ENCODE data around the gene DDRGK1.

Gene DDRGK1

DNA sequence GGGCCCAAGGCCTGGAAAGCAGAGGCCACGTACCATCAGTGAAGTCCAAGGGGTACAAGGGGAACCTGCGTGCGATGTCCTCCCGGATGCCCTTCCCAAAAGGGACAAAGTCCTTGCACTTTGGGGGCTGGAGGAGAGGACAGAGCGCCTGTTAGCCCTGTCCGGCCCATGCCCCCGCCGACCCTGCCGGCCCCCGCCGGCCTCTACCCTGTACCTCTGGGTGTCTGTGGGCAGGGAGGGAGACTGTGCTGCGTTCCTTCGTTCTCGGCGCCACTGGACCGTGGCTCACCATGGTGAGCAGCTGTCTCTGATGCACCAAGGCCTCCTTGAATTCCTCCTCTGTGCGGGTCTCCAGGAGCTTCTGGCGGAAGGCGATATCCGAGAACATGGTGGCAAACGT, 26.6 kb upstream of the DDRGK1 start:
- Histone ChIP-seq H3F3A (ENCODE audit: control insufficient read depth, insufficient read depth) (no peaks in the 10 kb centered on the region), H3K27me3 (ENCODE audit: control insufficient read depth, low read length) (peaks cover 6% of the 10 kb centered on the region)

DNA sequence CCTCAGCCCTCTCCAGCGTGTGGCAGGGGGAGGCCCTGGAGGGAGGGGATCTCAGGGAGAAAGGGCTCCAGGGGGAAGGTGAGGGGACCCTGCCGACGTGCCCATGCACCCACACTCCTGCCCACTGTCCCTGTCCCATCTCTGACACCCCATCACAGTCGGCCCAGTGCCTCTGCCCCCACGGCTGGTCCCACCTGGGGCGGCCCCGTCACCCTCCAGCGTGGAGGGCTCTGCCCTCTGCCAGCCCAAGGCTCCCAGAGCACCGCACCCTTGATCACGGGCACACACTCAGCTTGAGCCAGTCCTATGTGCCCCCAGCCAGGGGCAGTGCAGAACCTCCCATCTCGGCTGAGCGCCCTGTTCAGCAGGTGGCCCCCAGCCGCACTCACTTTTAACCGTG, 25.3 kb upstream of the DDRGK1 start:
- no peaks in the 10 kb centered on the region for H3K9me2 ChIP-seq (replicated peaks; ENCODE audit: control insufficient read depth, low read length)
- TF ChIP-seq EZH2phosphoT487 (IDR thresholded peaks at IDR 0.05; ENCODE audit: borderline replicate concordance, low read length) = no peak
- TF ChIP-seq, protein P1, sequence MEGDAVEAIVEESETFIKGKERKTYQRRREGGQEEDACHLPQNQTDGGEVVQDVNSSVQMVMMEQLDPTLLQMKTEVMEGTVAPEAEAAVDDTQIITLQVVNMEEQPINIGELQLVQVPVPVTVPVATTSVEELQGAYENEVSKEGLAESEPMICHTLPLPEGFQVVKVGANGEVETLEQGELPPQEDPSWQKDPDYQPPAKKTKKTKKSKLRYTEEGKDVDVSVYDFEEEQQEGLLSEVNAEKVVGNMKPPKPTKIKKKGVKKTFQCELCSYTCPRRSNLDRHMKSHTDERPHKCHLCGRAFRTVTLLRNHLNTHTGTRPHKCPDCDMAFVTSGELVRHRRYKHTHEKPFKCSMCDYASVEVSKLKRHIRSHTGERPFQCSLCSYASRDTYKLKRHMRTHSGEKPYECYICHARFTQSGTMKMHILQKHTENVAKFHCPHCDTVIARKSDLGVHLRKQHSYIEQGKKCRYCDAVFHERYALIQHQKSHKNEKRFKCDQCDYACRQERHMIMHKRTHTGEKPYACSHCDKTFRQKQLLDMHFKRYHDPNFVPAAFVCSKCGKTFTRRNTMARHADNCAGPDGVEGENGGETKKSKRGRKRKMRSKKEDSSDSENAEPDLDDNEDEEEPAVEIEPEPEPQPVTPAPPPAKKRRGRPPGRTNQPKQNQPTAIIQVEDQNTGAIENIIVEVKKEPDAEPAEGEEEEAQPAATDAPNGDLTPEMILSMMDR (IDR thresholded peaks at IDR 0.05; ENCODE audit: low read depth, low read length, poor library complexity, severe bottlenecking) = no peak
- H3K27ac ChIP-seq (ENCODE audit: low read depth, low read length) = no peak overlapping the region
- H3K4me1 ChIP-seq (ENCODE audit: control insufficient read depth, low read length) = no peaks in the 10 kb centered on the region
- no peaks in the 10 kb centered on the region for H3K27me3 ChIP-seq (ENCODE audit: control insufficient read depth, low read length)
- no peaks in the 10 kb centered on the region for H3K9me3 ChIP-seq (ENCODE audit: control insufficient read depth, insufficient read depth, low read length)
- no peaks in the 10 kb centered on the region for H4K20me1 ChIP-seq (ENCODE audit: control insufficient read depth, insufficient read depth, low read depth, low read length)
- H3K36me3 ChIP-seq (ENCODE audit: control insufficient read depth, low read length) = no peaks in the 10 kb centered on the region
- no peaks in the 10 kb centered on the region for H3F3A ChIP-seq (ENCODE audit: control insufficient read depth, insufficient read depth)
- H3K4me2 ChIP-seq (ENCODE audit: low read length) = no peak overlapping the region
- H3K4me3 ChIP-seq (ENCODE audit: low read length) = no peak overlapping the region
- no peaks in the 10 kb centered on the region for H3K79me2 ChIP-seq (ENCODE audit: control insufficient read depth, low read length)

More for the DNA sequence above, 26.6 kb upstream of the DDRGK1 start:
- Histone ChIP-seq H3K9me3 (ENCODE audit: control insufficient read depth, insufficient read depth, low read length) (no peaks in the 10 kb centered on the region), H3K4me1 (ENCODE audit: control insufficient read depth, low read length) (no peaks in the 10 kb centered on the region), H3K27ac (ENCODE audit: low read depth, low read length) (no peak overlapping the region), H3K4me2 (ENCODE audit: low read length) (no peak overlapping the region), H3K79me2 (ENCODE audit: control insufficient read depth, low read length) (no peaks in the 10 kb centered on the region), H4K20me1 (ENCODE audit: control insufficient read depth, insufficient read depth, low read depth, low read length) (no peaks in the 10 kb centered on the region), H3K9me2 (replicated peaks; ENCODE audit: control insufficient read depth, low read length) (no peaks in the 10 kb centered on the region), H3K36me3 (ENCODE audit: control insufficient read depth, low read length) (no peaks in the 10 kb centered on the region), H3K4me3 (ENCODE audit: low read length) (no peak overlapping the region)
- TF ChIP-seq, protein P1 (IDR thresholded peaks at IDR 0.05; ENCODE audit: low read depth, low read length, poor library complexity, severe bottlenecking) = no peak
- TF ChIP-seq EZH2phosphoT487 (IDR thresholded peaks at IDR 0.05; ENCODE audit: borderline replicate concordance, low read length) = no peak

DNA sequence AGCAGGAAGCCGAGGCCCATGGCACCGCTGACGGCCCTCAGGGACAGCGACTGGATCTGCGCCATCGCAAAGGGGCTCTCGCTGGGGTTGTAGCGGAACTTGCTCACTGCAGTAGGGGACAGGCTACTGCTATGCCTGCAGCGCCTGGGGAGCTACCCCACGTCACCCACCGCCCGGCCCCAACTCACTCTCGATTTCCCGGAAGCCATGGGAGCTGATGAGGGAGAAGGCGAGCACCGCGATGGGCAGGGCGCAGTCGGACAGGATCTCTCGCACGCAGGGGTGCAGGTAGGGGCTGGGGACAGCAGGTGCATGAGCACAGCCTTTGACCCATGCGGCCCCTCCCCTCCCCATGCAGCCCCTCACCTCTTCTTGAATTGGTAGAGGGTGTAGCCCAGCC, 24.7 kb upstream of the DDRGK1 start:
- Histone ChIP-seq H3K4me2 (ENCODE audit: low read length) (no peak overlapping the region), H3K9me3 (ENCODE audit: control insufficient read depth, insufficient read depth, low read length) (no peaks in the 10 kb centered on the region), H3K36me3 (ENCODE audit: control insufficient read depth, low read length) (no peaks in the 10 kb centered on the region), H3K4me1 (ENCODE audit: control insufficient read depth, low read length) (no peaks in the 10 kb centered on the region), H3K27me3 (ENCODE audit: control insufficient read depth, low read length) (no peaks in the 10 kb centered on the region), H3K9me2 (replicated peaks; ENCODE audit: control insufficient read depth, low read length) (no peaks in the 10 kb centered on the region), H4K20me1 (ENCODE audit: control insufficient read depth, insufficient read depth, low read depth, low read length) (no peaks in the 10 kb centered on the region), H3K27ac (ENCODE audit: low read depth, low read length) (no peak overlapping the region), H3K4me3 (ENCODE audit: low read length) (no peak overlapping the region), H3K79me2 (ENCODE audit: control insufficient read depth, low read length) (no peaks in the 10 kb centered on the region), H3F3A (ENCODE audit: control insufficient read depth, insufficient read depth) (no peaks in the 10 kb centered on the region)
- TF ChIP-seq, protein P1 (IDR thresholded peaks at IDR 0.05; ENCODE audit: low read depth, low read length, poor library complexity, severe bottlenecking) = no peak
- no peak for TF ChIP-seq EZH2phosphoT487 (IDR thresholded peaks at IDR 0.05; ENCODE audit: borderline replicate concordance, low read length)

DNA sequence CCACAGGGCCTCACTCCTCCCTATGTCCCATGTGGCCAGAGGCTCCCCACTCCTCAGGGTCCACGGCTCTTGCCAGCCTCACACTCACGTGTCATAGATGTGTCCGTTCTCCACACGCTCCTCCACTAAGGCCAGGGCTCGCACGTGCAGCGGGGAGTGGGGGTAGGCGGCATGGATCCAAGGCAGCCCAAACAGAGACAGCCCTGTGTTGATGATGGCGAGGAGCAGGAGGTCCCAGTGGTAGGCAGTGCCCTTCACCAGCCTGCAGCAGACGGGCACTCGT, 24.2 kb upstream of the DDRGK1 start:
- Histone ChIP-seq H3K4me3 (ENCODE audit: low read length) (no peak overlapping the region), H3K27me3 (ENCODE audit: control insufficient read depth, low read length) (no peaks in the 10 kb centered on the region), H3K36me3 (ENCODE audit: control insufficient read depth, low read length) (no peaks in the 10 kb centered on the region; the same call in 1 of the 2 replicates), H4K20me1 (ENCODE audit: control insufficient read depth, insufficient read depth, low read depth, low read length) (no peaks in the 10 kb centered on the region), H3F3A (ENCODE audit: control insufficient read depth, insufficient read depth) (no peaks in the 10 kb centered on the region), H3K9me2 (replicated peaks; ENCODE audit: control insufficient read depth, low read length) (no peaks in the 10 kb centered on the region), H3K4me1 (ENCODE audit: control insufficient read depth, low read length) (no peaks in the 10 kb centered on the region), H3K4me2 (ENCODE audit: low read length) (no peak overlapping the region), H3K79me2 (ENCODE audit: control insufficient read depth, low read length) (no peaks in the 10 kb centered on the region), H3K27ac (ENCODE audit: low read depth, low read length) (no peak overlapping the region), H3K9me3 (ENCODE audit: control insufficient read depth, insufficient read depth, low read length) (no peaks in the 10 kb centered on the region)
- TF ChIP-seq, protein P1 (IDR thresholded peaks at IDR 0.05; ENCODE audit: low read depth, low read length, poor library complexity, severe bottlenecking) = no peak
- no peak for TF ChIP-seq EZH2phosphoT487 (IDR thresholded peaks at IDR 0.05; ENCODE audit: borderline replicate concordance, low read length)
